Muscle of arm (tissue), 12 donors: ENCODE data around the gene TNFAIP1. TPM values are rescaled to one million over a fixed set of nuclear protein-coding genes. Genes with fewer than 3 reads are reported as not detected.
"Not testable (repeated sequence)": the region's sequence is repeated elsewhere in the genome, so short reads cannot be mapped to it uniquely, and the experiment has no call there.

Source experiments
- DNase-seq: peaks from one replicate; pipeline ENCODE4 v3.0.0-alpha.2; 2013
- polyA plus RNA-seq, 12 donors: library from polyadenylated mRNA; unstranded; fragments of 120-200 nt; gene quantifications; one replicate each; pipeline ENCODE4 v1.2.1, GENCODE V29; 2013; ENCODE audit not compliant: insufficient read length in 12 of 12

TNFAIP1 gene
- polyA plus RNA-seq, 12 donors = 28.3 to 40.3 (median 32.2) TPM; not detected in 1

DNA sequence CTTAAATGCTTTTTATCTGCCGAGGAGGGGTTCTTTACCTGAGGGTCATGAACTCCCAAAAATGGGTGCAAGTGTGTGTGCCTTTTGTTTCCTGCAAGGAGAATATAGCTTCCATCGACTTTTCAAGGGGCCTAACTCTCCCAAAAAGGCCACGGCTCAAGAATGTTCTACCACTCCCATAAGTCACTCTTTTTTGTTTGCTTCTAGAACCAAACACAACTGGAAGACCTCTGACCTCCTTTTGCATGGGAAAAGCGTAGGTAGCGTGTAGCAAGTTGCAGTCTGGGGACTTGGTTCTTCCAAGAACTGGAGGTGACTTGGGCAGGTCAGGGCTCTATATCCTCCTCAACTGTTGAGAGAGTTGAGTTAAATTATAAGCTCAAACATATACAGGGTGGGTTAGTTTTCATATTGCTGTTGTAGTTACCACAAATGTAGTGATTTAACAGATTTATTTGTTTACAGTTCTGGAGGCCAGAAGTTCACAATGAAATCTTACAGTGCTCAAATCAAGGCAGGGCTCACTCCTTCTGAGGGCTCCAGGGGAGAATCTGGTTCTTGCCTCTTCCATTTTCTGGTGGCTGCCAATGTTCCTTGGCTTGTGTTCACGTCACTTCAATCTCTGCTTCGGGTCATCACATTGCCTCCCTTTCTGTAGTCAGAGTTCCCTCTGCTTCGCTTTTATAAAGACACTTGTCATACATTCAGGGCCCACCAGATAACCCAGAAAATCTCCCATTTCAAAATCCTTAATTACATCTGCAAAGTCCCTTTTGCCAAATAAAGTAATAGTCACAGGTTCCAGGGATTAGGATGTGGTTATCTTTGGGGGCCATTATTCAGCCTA, 15.1 kb upstream of the TNFAIP1 start:
- no peak for DNase-seq

DNA sequence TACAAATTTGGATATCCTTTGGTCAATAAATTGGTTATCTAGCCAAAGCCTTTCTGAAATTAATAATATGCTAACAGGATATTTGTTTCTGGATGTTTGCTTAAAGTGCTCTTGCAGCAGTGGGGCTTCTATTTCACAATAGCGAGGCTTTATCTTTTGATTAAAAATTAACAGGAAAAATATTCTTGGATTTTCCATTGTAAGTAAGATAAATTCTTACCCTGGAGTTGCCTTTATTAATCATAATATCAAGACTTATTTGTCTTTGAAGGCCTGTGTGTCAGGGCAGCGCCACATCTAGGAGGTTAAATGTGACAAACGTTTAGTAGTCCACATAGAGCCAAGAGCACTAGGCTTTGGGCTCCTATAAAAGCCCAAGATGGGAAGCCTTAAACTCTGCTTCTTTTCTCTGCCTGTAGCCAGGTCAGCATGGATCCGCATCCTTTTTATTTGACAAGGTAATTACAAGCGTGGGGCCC, 11.3 kb upstream of the TNFAIP1 start:
- no peak for DNase-seq

DNA sequence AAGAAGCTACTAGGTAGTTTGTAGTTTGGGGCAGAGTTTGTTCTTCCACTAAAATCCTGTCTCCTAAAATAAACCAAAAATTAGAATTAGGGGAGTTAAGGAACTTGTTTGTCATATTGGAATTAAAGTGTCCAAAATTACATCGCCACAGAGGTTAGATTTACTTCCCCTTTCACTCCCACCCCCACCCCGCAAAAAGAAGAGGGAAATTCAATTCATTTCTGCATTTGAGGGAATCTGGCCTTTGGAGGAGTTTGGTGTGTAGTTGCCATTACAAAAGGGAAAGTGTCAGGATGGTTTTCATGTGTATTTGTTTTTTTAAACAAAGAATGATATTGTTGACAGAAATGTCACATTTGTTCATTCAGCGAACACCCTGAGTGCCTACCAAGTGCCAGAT, 10.8 kb upstream of the TNFAIP1 start:
- no peak for DNase-seq

DNA sequence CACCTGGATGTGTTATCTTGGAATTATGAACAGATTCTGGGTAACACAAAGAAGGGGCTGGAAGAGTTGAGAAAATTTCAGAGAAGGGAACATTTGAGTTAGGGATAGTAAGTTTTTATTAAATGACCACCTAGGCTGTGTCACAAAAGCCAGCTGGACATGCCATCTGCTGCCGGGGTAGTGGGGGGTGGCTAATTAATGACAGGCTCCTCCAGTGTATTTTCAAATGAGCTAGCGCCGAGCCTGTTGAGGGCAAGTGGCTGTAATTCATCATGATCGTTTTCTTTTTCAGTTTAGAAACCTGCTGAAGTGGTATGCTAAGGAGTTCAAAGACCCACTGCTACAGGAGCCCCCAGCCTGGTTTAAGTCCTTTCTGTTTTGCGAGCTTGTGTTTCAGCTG, 10.3 kb upstream of the TNFAIP1 start:
- no peak for DNase-seq

DNA sequence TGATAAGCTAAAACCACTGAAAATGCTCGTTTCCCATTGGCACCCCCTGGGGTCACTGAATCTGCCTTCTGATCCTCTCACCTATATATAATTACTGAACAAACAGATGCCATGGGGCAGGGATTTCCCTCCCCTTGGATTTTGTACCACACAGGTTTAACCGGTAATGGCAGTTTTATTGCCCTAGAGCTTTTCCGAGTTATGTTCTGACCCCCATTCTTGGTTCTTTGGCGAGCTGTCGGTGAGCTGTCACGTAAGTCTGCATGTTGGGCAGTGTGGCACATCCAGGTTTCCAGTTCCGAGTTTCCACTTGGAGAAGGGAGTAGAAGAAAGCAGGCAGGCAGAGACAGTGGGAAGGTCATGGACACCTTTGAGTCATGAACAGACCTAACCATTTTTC, 9.4 kb upstream of the TNFAIP1 start:
- DNase-seq = no peak

DNA sequence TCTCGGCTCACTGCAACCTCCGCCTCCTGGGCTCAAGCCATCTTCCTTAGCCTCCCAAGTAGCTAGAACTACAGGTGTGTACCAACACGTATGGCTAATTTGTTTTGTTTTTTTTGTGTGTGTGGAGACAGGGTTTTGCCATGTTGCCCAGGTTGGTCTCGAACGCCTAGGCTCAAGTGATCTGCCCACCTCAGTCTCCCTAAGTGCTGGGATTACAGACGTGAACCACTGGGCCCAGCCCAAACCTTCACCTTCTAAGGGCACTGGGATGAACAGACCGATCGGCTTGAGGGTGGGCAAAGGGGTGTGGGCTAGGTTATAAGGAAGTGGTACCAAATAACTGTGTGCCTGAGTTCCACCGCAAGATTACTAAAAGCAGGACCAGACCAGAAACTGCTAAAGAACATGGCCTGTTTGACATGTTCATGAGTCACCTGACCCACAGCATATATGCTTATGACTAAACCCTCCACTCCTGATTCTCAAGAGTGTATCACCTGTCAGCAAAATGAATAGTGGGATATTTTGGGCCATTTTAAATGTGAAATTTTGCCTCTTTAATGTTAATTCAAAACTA, 8.4 kb upstream of the TNFAIP1 start:
- no peak for DNase-seq

DNA sequence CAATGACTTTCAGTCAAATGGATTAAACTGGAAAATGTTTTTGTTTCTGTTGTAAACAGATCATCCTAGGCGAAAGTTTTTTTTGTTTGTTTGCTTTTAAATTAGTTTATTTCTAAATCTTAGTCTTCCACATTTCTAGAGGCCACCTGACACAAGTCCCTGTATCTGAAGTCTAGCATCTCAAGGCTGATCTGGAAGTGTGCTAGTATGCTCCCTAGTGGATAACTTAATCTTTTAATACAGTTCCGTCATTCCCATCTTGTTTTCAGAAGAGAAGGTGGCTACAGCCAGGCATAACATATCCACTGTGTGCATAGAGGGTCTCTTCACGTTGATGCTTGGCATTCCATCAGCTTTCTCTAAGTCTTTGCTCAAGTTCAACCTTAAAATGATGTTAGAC, 7.9 kb upstream of the TNFAIP1 start:
- DNase-seq = no peak

DNA sequence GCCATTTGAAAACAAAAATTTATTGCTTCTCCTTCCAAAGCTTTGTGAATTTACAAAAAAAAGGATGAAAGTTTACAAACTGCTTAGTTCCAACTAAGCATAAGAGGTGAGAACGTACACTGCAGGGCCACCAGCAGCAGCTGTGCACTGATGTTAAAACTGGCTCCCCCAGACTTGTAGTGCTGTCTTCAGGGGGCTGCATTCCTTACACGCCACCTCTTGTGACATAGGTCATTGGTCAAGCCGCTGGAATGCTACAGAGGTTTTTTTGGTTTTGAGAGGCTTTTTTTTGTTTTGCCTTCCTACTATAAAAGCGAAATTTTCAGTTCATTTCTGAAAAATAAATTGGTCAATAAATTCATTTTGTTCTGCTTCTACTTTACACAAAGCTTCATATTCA, 7.2 kb upstream of the TNFAIP1 start:
- DNase-seq = no peak

DNA sequence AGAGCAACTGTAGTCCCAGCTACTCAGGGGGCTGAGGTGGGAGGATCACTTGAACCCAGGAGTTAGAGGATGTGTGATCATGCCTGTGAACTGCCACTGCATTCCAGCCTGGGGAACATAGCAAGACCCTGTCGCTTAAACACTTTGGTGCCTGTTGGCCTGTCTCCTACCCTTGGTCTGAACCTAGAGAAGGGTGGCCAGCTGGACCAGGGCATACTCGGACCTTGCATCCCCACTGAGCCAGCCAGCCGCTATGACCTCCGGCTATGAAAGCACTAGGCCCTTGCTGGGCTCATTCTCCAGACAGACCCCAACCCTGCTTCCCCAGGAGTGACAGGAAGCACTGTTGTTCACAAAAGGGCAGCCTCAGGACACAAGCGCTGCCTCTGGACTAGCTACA, 4.9 kb upstream of the TNFAIP1 start:
- DNase-seq = no peak

DNA sequence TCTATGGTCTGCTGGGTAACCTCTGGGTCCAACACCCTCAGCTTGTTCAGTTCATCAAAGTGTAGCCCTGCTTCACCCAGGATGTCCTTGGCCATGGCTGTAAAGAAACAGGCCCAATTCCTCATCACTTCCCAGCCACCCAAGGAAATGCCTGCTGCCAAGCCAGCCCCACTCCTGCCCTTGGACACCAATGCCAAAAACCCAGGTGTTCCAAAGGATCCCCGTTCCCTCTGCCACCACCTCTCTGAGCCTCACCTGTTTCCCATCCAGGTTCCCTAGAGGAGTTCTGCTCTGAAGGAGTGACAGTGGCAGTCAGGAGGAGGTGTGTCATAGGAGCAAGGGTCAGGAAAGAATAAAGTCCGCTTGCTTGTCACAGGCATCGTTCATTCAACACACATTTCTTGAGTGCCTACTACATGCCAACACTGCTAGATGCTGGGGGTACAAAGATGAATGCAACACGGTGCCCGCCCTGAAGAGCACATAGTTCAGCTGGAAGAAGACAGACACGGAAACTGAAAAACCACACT, 3.6 kb upstream of the TNFAIP1 start:
- no peak for DNase-seq

DNA sequence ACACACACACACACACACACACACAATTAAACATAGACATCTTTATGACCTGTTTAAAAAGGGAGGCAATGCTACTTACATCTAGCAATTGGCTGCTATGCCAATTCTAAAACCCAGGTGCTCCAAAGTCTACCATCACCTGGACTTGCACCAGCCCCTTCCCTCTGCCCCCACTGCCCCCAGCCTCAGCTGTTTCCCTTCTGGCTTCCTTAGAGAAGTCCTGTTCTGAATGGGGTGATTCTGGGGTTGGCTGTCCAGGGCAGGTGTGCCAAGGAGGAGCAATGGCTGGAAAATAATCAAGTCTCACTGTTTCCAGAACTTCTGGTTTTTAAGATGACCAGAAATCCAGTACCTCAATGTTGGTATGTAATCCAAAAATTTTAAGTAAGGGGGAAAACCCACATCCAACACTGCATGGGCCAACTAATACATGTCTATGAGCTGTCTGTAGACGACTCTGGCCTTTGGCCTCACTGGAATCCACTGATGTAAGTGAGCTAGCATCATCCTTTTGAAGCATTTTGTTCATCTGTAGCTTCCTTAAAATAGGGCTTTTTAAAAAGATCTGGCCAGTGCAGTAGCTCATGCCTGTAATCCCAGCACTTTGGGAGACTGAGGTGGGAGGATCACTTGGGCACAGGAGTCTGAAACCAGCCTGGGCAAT, 2.3 kb upstream of the TNFAIP1 start:
- no peak for DNase-seq

DNA sequence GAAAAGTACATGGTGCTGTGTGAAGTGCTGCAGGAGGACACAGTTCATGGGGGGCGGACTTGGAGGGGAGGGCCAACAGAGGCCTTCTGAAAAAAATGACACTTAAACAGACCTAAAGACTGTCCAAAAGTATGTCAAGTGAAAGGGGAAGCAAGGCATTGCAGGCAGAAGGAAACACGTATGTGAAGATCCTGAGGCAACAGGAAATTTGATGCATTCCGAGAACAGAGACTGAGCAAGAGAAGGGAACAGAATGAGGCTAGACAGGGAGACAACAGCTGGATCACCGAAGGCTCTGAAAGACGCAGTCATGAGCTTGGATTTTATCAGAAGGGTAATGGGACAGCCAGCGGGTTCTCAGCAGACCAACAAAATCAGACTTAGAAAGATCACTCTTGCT, 1.4 kb upstream of the TNFAIP1 start:
- DNase-seq = no peak

DNA sequence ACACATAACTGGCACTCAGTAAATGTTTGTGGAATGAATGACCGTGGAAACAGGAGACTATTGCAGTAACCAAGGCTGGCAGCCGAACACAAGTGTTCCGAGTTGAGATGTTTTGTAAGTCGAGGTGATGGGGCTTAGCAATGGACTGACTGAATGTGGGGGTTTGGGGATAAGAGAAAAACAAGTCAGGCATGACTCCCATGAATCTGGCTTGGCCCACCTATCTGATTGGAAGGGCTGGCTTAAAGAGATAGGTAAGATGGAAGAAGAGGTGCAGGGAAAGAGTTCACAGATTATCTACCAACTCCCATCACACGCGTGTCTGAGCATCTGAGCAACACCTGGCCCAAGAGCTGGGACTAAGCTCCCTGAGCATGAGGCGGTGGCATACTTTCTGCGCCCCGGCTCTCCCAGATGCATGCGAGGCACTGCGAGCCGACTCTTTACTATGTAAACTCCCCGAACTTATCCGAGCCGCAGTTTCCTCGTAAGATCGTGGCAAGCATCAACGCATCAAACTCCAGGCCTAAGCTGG, 828 bp upstream of the TNFAIP1 start:
- no peak for DNase-seq

DNA sequence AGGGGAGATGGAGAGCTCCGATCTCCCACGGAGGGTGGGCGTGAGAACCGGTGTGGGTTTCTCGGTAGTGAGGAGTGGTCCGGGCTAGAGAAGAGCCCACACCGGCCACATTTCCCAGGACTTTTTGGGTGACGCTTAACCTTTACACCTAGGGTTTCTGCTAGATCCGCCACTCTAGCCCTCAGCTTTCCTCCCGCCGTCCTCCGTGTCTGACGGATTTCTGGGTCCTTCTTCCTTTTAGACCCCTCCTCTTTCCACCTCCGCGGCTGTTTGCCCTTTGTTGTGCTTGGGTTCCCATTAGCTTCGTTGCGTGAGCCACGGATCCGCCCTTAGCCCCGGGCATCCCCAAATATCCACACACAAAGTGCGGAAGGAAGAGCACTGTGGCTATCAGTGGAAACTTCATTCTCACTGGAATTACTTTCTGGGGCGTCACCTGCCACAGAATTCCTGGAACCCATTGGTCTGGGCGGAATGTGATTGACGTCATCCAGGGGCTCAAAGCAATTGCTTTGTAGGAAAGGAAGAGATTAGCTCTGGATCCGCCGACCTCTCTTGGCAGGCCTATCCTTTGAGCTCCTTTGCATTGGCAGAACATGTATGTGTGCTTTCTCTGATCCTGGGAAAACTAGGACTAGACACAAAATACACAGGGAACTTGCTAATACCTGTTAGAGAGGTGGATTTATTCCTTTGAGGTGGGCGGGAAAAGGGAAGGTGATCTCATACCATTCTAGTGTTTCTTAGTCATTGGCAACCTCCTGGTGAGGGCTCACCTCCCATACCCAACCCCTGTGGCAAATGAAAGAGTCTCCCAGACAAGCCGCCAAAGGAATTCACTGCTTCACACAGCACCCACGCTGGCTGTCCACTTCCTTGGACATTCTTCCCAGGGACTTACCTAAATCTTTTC, 654 bp downstream of the TNFAIP1 start:
- peak; percentile 57 for DNase-seq

DNA sequence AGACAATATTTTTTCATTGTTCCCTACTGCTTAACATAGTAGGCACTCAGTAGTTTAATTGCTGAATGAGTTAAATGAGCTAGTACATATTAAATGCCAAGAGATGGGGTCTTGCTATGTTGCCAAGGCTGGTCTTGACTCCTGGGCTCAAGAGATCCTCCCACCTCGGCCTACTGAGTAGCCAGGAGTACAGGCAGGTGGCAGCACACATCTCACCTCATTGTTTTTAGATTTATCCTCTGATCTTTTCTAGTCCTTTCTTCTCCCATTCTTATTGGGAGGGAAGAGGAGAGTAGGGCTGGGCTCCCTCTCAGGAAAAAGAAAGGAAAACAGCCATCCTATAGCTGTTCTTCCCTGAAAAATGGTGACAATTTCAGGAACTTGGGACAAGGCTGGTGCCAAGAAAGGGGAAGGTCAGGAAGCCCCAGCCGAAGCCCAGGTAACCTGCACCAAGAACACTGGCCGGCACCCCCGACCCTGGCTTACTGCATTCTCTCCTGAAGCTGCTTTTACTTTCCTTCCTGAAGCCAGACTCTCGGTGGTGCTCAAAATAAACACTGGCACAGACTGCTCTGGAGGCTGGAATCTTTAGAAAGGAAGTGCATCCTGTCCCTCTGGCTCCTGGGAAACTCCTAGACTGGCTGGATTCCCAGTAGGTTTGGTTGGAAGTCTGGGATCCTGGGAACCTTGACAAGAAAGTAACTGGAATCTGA, 2.7 kb downstream of the TNFAIP1 start:
- no peak for DNase-seq

DNA sequence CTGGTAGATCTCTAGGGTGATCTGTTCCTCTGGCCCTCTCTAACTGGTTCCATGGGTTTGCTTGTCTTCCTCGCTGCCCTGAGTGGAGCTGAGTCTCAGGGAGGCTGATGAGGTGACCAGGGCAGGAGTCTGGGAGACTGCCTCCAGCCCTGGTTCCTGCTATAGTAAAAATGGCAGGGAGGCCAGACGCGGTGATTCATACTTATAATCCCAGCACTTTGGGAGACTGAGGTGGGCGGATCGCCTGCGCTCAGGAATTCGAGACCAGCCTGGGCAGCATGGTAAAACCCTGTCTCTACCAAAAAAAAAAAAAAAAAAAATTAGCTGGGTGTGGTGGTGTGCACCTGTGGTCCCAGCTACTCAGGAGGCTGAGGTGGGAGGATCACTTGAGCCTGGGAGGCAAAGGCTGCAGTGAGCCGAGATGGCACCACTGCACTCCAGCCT, 3.2 kb downstream of the TNFAIP1 start:
- DNase-seq = not testable (repeated sequence)

DNA sequence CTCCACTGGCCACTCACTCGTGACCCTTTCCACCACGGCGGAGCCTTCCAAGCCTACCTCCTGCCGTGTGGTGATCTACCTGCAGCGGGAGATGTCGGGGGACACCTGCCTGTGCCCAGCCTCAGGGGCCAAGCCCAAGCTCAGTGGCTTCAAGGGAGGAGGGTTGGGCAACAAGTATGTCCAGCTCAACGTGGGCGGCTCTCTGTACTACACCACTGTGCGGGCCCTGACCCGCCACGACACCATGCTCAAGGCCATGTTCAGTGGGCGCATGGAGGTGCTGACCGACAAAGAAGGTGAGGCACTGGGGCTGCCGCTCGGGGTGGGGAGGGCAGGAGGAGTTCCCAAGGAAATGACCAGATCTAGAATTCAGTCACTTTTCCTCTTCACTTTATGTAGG, 3.9 kb downstream of the TNFAIP1 start:
- no peak for DNase-seq

DNA sequence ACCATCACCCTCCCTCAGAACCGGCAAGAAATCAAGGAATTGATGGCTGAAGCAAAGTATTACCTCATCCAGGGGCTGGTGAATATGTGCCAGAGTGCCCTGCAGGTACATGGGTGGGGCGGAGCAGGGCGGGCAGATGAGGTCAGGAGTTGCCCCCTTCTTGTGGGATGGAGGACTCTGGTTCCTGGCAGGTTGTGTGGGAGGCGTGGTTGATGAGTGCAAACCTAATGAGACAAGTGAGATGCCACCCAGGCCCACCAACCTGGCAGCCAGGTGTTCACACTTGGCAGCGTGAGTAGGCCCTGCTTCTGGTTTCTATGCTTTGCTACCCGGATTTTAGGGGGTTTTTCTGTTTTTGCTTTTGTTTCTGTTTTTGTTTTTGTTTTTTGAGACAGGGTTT, 4.8 kb downstream of the TNFAIP1 start:
- no peak for DNase-seq

DNA sequence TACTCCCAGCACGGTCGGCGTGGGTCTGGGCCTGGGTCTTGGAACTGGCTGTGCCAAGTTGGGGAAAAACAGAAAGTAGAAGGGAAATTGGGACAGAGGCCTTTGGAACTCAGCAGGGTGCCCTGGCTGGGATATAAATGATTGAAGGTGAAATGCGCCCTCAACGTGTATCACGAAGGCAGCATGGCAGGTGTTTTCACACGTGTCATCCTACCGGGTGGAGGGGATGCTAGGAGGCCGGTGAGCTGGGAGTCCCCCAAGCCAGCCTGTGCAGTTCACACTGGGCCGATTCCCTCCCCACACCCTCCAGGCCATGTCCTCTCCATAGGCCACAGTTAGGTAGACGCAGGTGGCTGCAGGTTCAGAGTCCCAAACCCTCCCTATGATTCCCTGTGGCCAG, 6.0 kb downstream of the TNFAIP1 start:
- DNase-seq = no peak

DNA sequence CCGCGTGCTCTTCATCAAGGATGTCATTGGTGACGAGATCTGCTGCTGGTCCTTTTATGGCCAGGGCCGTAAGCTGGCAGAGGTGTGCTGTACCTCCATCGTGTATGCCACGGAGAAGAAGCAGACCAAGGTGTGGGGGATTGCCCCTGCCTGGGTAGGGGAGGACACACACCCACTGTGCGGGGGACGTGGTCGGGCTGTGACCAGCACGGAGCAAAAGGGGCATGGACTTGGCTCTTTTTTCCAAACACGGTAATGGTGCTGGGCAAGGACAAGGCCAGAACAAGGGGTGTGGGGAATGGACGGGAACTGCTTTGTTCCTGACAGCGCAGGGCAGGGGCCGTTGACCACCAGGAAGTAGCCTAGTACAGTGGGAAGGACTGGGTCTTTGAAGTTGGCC, 6.8 kb downstream of the TNFAIP1 start:
- no peak for DNase-seq

DNA sequence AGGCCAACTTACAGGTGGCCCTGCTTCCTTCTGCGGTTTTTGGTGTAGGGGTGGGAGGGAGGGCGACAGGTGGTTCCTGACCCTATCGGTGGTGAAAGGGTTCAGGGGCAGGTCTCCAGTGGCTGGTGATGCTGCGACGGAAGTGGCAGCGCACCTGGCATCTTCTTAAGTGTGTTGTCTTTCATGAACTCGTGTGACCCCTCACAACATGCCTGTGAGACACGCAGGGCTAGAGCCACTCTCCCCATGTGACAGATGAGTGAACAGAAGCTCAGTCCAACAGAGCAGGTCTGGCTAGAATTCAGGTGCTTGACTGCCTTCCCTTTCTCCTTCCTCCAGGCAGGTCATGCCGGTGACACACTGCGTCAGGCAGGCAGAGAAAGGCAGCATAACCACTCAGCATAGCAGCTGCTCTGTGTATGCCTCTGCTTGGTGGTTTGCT, 8.0 kb downstream of the TNFAIP1 start:
- no peak for DNase-seq
